SK-N-SH treated with all-trans-retinoic acid at 6 μM for 48 hours (cell line): ENCODE results near the gene PRR33.

Experiments
- ATAC-seq: fragments of 200-7000 bp; cut with Tn5 transposase; 3 replicates; pipeline ENCODE4 v1.9.1; 2020; ENCODE audit warnings: mild to moderate bottlenecking, moderate library complexity
- ARNTL ChIP-seq: fragments of 450-650 bp; formaldehyde crosslinking; IDR thresholded peaks from 2 replicates; pipeline ENCODE4 v1.5.0; 2020; ENCODE audit warnings: low read depth, mild to moderate bottlenecking, moderate library complexity, borderline replicate concordance
- BACH2 ChIP-seq: fragments of 250-450 bp; sonication (Bioruptor Pico); IDR thresholded peaks from 2 replicates; pipeline ENCODE4 v1.9.0; 2021; ENCODE audit warnings: mild to moderate bottlenecking, borderline replicate concordance
- CSDC2 ChIP-seq: fragments of 250-450 bp; sonication (Bioruptor Pico); IDR thresholded peaks from 2 replicates; pipeline ENCODE4 v1.5.0; 2020; ENCODE audit warnings: mild to moderate bottlenecking, moderate library complexity
- CSRNP3 ChIP-seq: fragments of 250-450 bp; sonication (Bioruptor Pico); IDR thresholded peaks from 2 replicates; pipeline ENCODE4 v1.5.1; 2021; ENCODE audit warnings: mild to moderate bottlenecking, moderate library complexity
- ESRRG ChIP-seq: fragments of 250-450 bp; sonication (Bioruptor Pico); IDR thresholded peaks from 2 replicates; pipeline ENCODE4 v1.6.1; 2021; ENCODE audit warnings: mild to moderate bottlenecking
- ISL1 ChIP-seq: fragments of 250-450 bp; sonication (Bioruptor Pico); IDR thresholded peaks from 2 replicates; pipeline ENCODE4 v2.1.2; 2022; ENCODE audit warnings: mild to moderate bottlenecking, moderate library complexity
- OSR1 ChIP-seq: fragments of 250-450 bp; sonication (Bioruptor Pico); IDR thresholded peaks from 2 replicates; pipeline ENCODE4 v1.8.0; 2022; ENCODE audit warnings: moderate library complexity, mild to moderate bottlenecking, inconsistent platforms
- PATZ1 ChIP-seq: fragments of 250-450 bp; sonication (Bioruptor Pico); IDR thresholded peaks from 2 replicates; pipeline ENCODE4 v1.8.0; 2020; ENCODE audit warnings: mild to moderate bottlenecking, moderate library complexity, borderline replicate concordance
- POU6F1 ChIP-seq: fragments of 250-450 bp; sonication (Bioruptor Pico); IDR thresholded peaks from 2 replicates; pipeline ENCODE4 v1.8.0; 2021; ENCODE audit warnings: low read depth, mild to moderate bottlenecking, moderate library complexity, borderline replicate concordance
- PPARA ChIP-seq: fragments of 250-450 bp; sonication (Bioruptor Pico); IDR thresholded peaks from 2 replicates; pipeline ENCODE4 v1.5.0; 2020; ENCODE audit warnings: mild to moderate bottlenecking, borderline replicate concordance
- RARB ChIP-seq: fragments of 250-450 bp; sonication (Bioruptor Pico); IDR thresholded peaks from 2 replicates; pipeline ENCODE4 v1.8.0; 2021; ENCODE audit warnings: mild to moderate bottlenecking, moderate library complexity
- SNAI2 ChIP-seq: fragments of 250-450 bp; sonication (Bioruptor Pico); IDR thresholded peaks from 2 replicates; pipeline ENCODE4 v1.5.0; 2020; ENCODE audit warnings: mild to moderate bottlenecking, moderate library complexity
- TCF4 ChIP-seq: fragments of 250-450 bp; sonication (Bioruptor Pico); IDR thresholded peaks from 2 replicates; pipeline ENCODE4 v1.8.0; 2021; ENCODE audit warnings: mild to moderate bottlenecking, moderate library complexity, borderline replicate concordance
- TOX ChIP-seq: fragments of 250-450 bp; sonication (Bioruptor Pico); IDR thresholded peaks from 2 replicates; pipeline ENCODE4 v1.8.0; 2021; ENCODE audit warnings: mild to moderate bottlenecking, moderate library complexity, borderline replicate concordance
- TSHZ2 ChIP-seq: fragments of 250-450 bp; sonication (Bioruptor Pico); IDR thresholded peaks from 2 replicates; pipeline ENCODE4 v1.5.0; 2020; ENCODE audit warnings: mild to moderate bottlenecking, moderate library complexity
- ZC3H10 ChIP-seq: fragments of 250-450 bp; sonication (Bioruptor Pico); IDR thresholded peaks from 2 replicates; pipeline ENCODE4 v1.5.1; 2021; ENCODE audit warnings: mild to moderate bottlenecking, moderate library complexity
- ZFP3 ChIP-seq: fragments of 250-450 bp; sonication (Bioruptor Pico); IDR thresholded peaks from 2 replicates; pipeline ENCODE4 v1.5.0; 2020; ENCODE audit warnings: mild to moderate bottlenecking, moderate library complexity
- ZFP30 ChIP-seq: fragments of 450-650 bp; formaldehyde crosslinking; IDR thresholded peaks from 2 replicates; pipeline ENCODE4 v1.5.0; 2022; ENCODE audit warnings: mild to moderate bottlenecking, moderate library complexity
- ZNF565 ChIP-seq: fragments of 450-650 bp; formaldehyde crosslinking; conservative IDR thresholded peaks from 2 replicates; pipeline ENCODE4 v1.5.0; 2020; ENCODE audit warnings: low read depth, mild to moderate bottlenecking, moderate library complexity
- ZNF70 ChIP-seq: fragments of 450-650 bp; formaldehyde crosslinking; IDR thresholded peaks from 2 replicates; pipeline ENCODE4 v1.5.0; 2020; ENCODE audit warnings: mild to moderate bottlenecking, moderate library complexity
- ZNF8 ChIP-seq: fragments of 450-650 bp; formaldehyde crosslinking; IDR thresholded peaks from 2 replicates; pipeline ENCODE4 v1.5.0; 2020; ENCODE audit warnings: mild to moderate bottlenecking, moderate library complexity

PRR33 gene

GRCh38 chr11:1906181-1906580, 14.5 kb upstream of the PRR33 start (continued):
- TF ChIP-seq ZNF565 (CRISPR knock-in tag) (no peak), CSDC2 (no peak)

GRCh38 chr11:1899686-1900085, 8.0 kb upstream of the PRR33 start:
- ATAC-seq, result no peak
- no peak for TF ChIP-seq OSR1
- TF ChIP-seq PATZ1, result no peak
- TF ChIP-seq TCF4 (CRISPR knock-in tag), result no peak
- no peak for TF ChIP-seq ZNF565 (CRISPR knock-in tag)
- TF ChIP-seq TSHZ2 (CRISPR knock-in tag), result no peak
- TF ChIP-seq ISL1 (CRISPR knock-in tag), result no peak
- no peak for TF ChIP-seq BACH2
- TF ChIP-seq ZFP30 (CRISPR knock-in tag), result no peak
- no peak for TF ChIP-seq CSRNP3 (CRISPR knock-in tag)
- TF ChIP-seq ZFP3 (CRISPR knock-in tag), result no peak
- no peak for TF ChIP-seq RARB (CRISPR knock-in tag)
- no peak for TF ChIP-seq SNAI2 (CRISPR knock-in tag)
- TF ChIP-seq CSDC2, result no peak
- TF ChIP-seq TOX (CRISPR knock-in tag), result no peak
- TF ChIP-seq PPARA (CRISPR knock-in tag), result no peak
- no peak for TF ChIP-seq ZNF8 (CRISPR knock-in tag)
- TF ChIP-seq ZC3H10 (CRISPR knock-in tag), result no peak
- TF ChIP-seq ARNTL (CRISPR knock-in tag), result no peak
- TF ChIP-seq ESRRG (CRISPR knock-in tag), result no peak

- no peak for TF ChIP-seq SNAI2 (CRISPR knock-in tag)
- no peak for TF ChIP-seq PATZ1
- TF ChIP-seq BACH2, result no peak
- no peak for TF ChIP-seq ZNF8 (CRISPR knock-in tag)
- TF ChIP-seq ARNTL (CRISPR knock-in tag), result no peak
- TF ChIP-seq OSR1, result no peak
- no peak for TF ChIP-seq ZC3H10 (CRISPR knock-in tag)
- no peak for TF ChIP-seq POU6F1 (CRISPR knock-in tag)
- no peak for TF ChIP-seq PPARA (CRISPR knock-in tag)
- no peak for TF ChIP-seq ZNF565 (CRISPR knock-in tag)
- no peak for TF ChIP-seq TOX (CRISPR knock-in tag)
- no peak for TF ChIP-seq CSDC2
- TF ChIP-seq ZNF70 (CRISPR knock-in tag), result no peak
- ATAC-seq, result no peak
Measured at GRCh38 chr11:1899090-1899489, 7.4 kb upstream of the PRR33 start.
